Gastroesophageal sphincter (tissue), 4 donors: ENCODE measurements around the gene AGO1. TPM values are rescaled to one million over a fixed set of nuclear protein-coding genes. Genes with fewer than 3 reads are reported as not detected.

Experiments used
- ATAC-seq: fragments of 150-250 bp; one replicate; pipeline ENCODE4 v1.9.1; 2016; ENCODE audit warnings: mild to moderate bottlenecking, moderate library complexity
- H3K27ac ChIP-seq, 4 donors: fragments of 200-600 bp; sonication (generic) in 3 of 4; 1 replicate in 3 of 4; 2 replicates in 1 of 4; pipeline ENCODE4 v1.5.1; 2016 to 2019
- H3K27me3 ChIP-seq: fragments of 200-600 bp; sonication (generic); one replicate; pipeline ENCODE4 v1.5.1; 2019
- H3K36me3 ChIP-seq, 2 donors: fragments of 200-600 bp; sonication (generic); one replicate each; pipeline ENCODE4 v1.5.1; 2019; ENCODE audit warnings: control low read depth in 1 of 2
- H3K4me1 ChIP-seq, 3 donors: fragments of 200-600 bp; sonication (generic); 1 replicate in 2 of 3; 2 replicates in 1 of 3; pipeline ENCODE4 v1.5.1; 2016 to 2019; ENCODE audit warnings: control low read depth in 2 of 3
- H3K4me3 ChIP-seq, 2 donors: fragments of 200-600 bp; sonication (generic); one replicate each; pipeline ENCODE4 v1.5.1; 2019; ENCODE audit warnings: mild to moderate bottlenecking in 1 of 2, moderate library complexity in 1 of 2
- H3K9me3 ChIP-seq, 3 donors: fragments of 200-600 bp; sonication (generic); one replicate each; pipeline ENCODE4 v1.5.1; 2017 to 2019; ENCODE audit warnings: control low read depth in 2 of 3
- EP300 ChIP-seq: sonication (generic); formaldehyde crosslinking; IDR thresholded peaks from one replicate; pipeline ENCODE4 v1.6.1; 2017; ENCODE audit warnings: antibody characterized with exemption, mild to moderate bottlenecking
- POLR2A ChIP-seq, 2 donors: fragments of 450-650 bp; IDR thresholded peaks; one replicate each; pipeline ENCODE4 v1.6.1; 2017; ENCODE audit warnings: antibody characterized with exemption in 2 of 2, mild to moderate bottlenecking in 2 of 2, moderate library complexity in 1 of 2
- POLR2AphosphoS5 ChIP-seq: sonication (generic); formaldehyde crosslinking; IDR thresholded peaks from one replicate; pipeline ENCODE4 v1.6.1; 2017; ENCODE audit warnings: antibody characterized with exemption
- WGBS, 2 donors: methylation state at CpG; one replicate each; pipeline ENCODE4 v1.1.5; 2018; ENCODE audit warnings: low coverage in 1 of 2; 5-methylcytosine and 5-hydroxymethylcytosine counted together
- total RNA-seq, 4 donors: library from RNA; depleted of rRNA; stranded (reverse); fragments of >200 nt; gene quantifications; one replicate each; pipeline ENCODE4 v1.1.0, GENCODE V29; 2016
- TF ChIP-seq, protein P1 (sequence below), 4 experiments: fragments of 200-600 bp in 2 of 4; fragments of 450-650 bp in 2 of 4; sonication (generic) in 1 of 4; IDR thresholded peaks; one replicate each; pipeline ENCODE4 v1.5.1; 2017 to 2019; ENCODE audit warnings: antibody characterized with exemption in 4 of 4, mild to moderate bottlenecking in 2 of 4, moderate library complexity in 2 of 4

Gene AGO1
- total RNA-seq, 4 donors from 2014 or later, result 19.5 to 39.5 (median 24.1) TPM

DNA sequence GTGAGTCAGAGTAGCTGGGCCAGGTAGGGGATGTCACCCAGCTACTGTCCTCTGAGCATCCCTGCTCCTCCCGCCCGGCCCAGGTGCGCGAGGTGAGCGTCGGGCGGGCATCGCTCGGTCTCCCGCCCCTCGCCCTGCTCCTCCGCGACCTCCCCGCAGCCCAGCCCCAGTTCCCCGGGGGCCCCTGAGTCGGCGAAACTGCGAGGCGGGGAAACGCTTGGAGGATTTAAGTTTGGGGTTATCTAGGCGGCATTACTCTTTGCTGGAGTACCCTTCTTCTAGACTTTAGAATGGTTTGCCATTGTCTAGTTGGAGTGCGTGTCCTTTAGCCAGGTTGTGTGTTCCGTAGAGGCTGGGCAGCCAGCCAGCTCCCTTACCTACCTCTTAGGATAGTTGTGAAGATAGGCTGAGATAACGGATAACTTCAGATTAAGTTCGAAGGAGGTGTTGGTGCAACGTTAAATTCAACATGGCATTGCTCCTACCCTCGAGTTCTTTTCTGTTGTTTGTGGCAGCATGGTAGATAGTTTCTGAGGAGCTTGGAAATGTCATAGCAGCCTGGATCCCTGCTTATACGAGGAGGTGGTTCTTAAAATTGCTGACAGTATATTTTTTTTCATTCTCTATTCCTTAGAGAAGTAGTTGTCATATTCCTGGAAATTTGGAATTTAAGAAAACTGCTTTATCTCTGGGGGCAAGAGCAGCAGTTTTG lies 48.6 kb downstream of the AGO1 start:
- H3K27ac ChIP-seq, result peak overlapping the region; percentile 96 to 100 (median 98)
- WGBS, 2 donors, result 0% methylated on average over 7 to 11 of the region's 28 CpGs
- no peaks in the 10 kb centered on the region for H3K9me3 ChIP-seq
- TF ChIP-seq POLR2AphosphoS5, result no peak
- TF ChIP-seq POLR2A (IDR thresholded peaks at IDR 0.05), result no peak
- no peak for TF ChIP-seq EP300
- TF ChIP-seq, protein P1, sequence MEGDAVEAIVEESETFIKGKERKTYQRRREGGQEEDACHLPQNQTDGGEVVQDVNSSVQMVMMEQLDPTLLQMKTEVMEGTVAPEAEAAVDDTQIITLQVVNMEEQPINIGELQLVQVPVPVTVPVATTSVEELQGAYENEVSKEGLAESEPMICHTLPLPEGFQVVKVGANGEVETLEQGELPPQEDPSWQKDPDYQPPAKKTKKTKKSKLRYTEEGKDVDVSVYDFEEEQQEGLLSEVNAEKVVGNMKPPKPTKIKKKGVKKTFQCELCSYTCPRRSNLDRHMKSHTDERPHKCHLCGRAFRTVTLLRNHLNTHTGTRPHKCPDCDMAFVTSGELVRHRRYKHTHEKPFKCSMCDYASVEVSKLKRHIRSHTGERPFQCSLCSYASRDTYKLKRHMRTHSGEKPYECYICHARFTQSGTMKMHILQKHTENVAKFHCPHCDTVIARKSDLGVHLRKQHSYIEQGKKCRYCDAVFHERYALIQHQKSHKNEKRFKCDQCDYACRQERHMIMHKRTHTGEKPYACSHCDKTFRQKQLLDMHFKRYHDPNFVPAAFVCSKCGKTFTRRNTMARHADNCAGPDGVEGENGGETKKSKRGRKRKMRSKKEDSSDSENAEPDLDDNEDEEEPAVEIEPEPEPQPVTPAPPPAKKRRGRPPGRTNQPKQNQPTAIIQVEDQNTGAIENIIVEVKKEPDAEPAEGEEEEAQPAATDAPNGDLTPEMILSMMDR (IDR thresholded peaks at IDR 0.05), result no peak
- no peaks in the 10 kb centered on the region for H3K36me3 ChIP-seq
- H3K4me3 ChIP-seq, result peak overlapping the region; percentile 88 to 97
- ATAC-seq, result peak; percentile 7
- H3K4me1 ChIP-seq, result peaks cover 7 to 56% (median 9%) of the 10 kb centered on the region in 3 donors
- H3K27me3 ChIP-seq, result no peaks in the 10 kb centered on the region

DNA sequence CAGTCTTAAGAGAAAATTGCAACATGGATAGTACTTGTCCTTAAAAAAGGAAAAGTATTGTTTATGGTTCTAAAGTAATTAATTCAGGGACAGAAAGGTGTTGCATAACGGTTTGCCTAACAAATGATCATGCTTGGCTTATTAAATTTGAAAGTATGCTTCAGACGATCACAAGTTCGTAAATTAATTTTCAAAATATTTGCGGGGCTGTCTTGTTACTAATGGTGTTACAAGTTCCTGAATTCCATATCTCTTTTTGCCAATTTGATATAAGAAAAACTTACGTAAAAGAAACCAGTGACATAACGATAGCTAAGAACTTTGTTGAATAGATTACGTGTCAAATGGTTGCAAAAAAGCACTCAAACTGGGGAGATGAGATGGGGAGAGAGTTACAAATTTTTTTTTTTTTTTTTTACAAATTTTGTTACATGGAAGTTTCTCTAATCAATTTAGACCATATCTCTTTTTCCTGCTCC lies 49.2 kb downstream of the AGO1 start:
- TF ChIP-seq EP300 (no peak), POLR2AphosphoS5 (no peak), POLR2A (IDR thresholded peaks at IDR 0.05) (no peak)
- TF ChIP-seq, protein P1 (IDR thresholded peaks at IDR 0.05), result no peak
- 33 to 36% methylated on average over 7 of the region's 7 CpGs for WGBS, 2 donors
- no peaks in the 10 kb centered on the region for H3K27me3 ChIP-seq
- H3K4me3 ChIP-seq, result peak overlapping the region; percentile 88 to 97
- H3K4me1 ChIP-seq, result peaks cover 7 to 56% (median 9%) of the 10 kb centered on the region in 3 donors
- H3K36me3 ChIP-seq, result no peaks in the 10 kb centered on the region
- peak overlapping the region; percentile 96 to 100 (median 98) for H3K27ac ChIP-seq
- H3K9me3 ChIP-seq, result no peaks in the 10 kb centered on the region
- ATAC-seq, result no peak

DNA sequence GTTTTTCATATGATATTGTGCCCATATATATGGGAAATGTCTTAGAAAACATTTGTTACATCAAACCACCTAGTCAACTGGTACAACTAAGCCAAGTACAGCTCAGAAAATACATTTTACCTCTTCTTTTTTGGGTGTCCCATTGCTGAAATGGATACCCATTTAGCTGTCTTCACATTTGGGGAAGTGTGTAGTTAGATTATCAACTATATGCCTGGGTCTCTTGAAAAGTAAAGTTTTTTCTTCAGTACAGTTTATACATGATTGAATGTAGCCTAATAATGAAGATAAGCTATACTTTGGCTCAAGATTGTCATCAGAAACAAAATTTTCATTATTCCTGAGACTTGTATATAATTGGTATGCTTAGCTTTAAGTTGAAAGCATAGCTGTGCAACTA lies 49.9 kb downstream of the AGO1 start:
- no peak for ATAC-seq
- Histone ChIP-seq H3K36me3 (no peaks in the 10 kb centered on the region), H3K4me1 (peaks cover 7 to 56% (median 9%) of the 10 kb centered on the region in 3 donors), H3K4me3 (no peak overlapping the region), H3K9me3 (no peaks in the 10 kb centered on the region), H3K27me3 (no peaks in the 10 kb centered on the region), H3K27ac (peak overlapping the region in 1 of 4 donors; percentile 99)
- no peak for TF ChIP-seq POLR2A (IDR thresholded peaks at IDR 0.05)
- TF ChIP-seq, protein P1 (IDR thresholded peaks at IDR 0.05), result no peak
- TF ChIP-seq EP300, result no peak
- TF ChIP-seq POLR2AphosphoS5, result no peak

- Histone ChIP-seq H3K36me3 (no peaks in the 10 kb centered on the region), H3K4me1 (peaks cover 7 to 48% (median 9%) of the 10 kb centered on the region in 3 donors), H3K27ac (peak overlapping the region in 3 of 4 donors; percentile 5 to 20 (median 16)), H3K27me3 (no peaks in the 10 kb centered on the region), H3K4me3 (no peak overlapping the region), H3K9me3 (no peaks in the 10 kb centered on the region)
- TF ChIP-seq, protein P1 (IDR thresholded peaks at IDR 0.05), result no peak
- WGBS, 2 donors, result 9 to 35% methylated on average over 2 of the region's 2 CpGs
- no peak for ATAC-seq
Observed at GRCh38 chr1:35935442-35936388, 52.7 kb downstream of the AGO1 start.
